Panc1 (cell line): ENCODE results near the gene TMOD2. TPM values are rescaled to one million over a fixed set of nuclear protein-coding genes. Genes with fewer than 3 reads are reported as not detected.

Experiments used
- ATAC-seq: fragments of 200-7000 bp; cut with Tn5 transposase; 2 replicates; pipeline ENCODE4 v1.9.1; 2020; ENCODE audit warnings: mild to moderate bottlenecking, moderate library complexity
- BruUV-seq: library from RNA; stranded (reverse); fragments of 400-500 nt; replicated peaks from 2 replicates; lab custom pipeline; 2021; lab: Mats Ljungman, UMichigan
- CTCF ChIA-PET: fragments of 300-600 bp; sonication (Branson Sonifier 250); formaldehyde crosslinking; loops from one replicate; lab custom pipeline; 2022; ENCODE audit warnings: antibody characterized with exemption; lab: Charles Lee
- POLR2A ChIA-PET: fragments of 300-600 bp; sonication (Branson Sonifier 250); formaldehyde crosslinking; loops from one replicate; lab custom pipeline; 2022; ENCODE audit warnings: antibody characterized with exemption; lab: Charles Lee
- DNase-seq: peaks from one replicate; pipeline ENCODE4 v3.0.0-alpha.2; 2010; ENCODE audit warnings: low read depth, low spot score
- H3K27ac ChIP-seq: 2 replicates; pipeline ENCODE4 v1.5.1; 2011; ENCODE audit warnings: mild to moderate bottlenecking, low read length, inconsistent platforms
- H3K27me3 ChIP-seq: fragments of 200-500 bp; sonication (Bioruptor generic); 2 replicates; pipeline ENCODE4 v1.6.0; 2014; ENCODE audit warnings: low read length, inconsistent platforms; ENCODE audit not compliant: control insufficient read depth, insufficient read depth
- H3K36me3 ChIP-seq: fragments of 200-500 bp; sonication (Bioruptor generic); 2 replicates; pipeline ENCODE4 v1.5.1; 2014; ENCODE audit warnings: inconsistent platforms, mild to moderate bottlenecking, low read length, moderate library complexity; ENCODE audit not compliant: control insufficient read depth, insufficient read depth
- H3K4me1 ChIP-seq: 2 replicates; pipeline ENCODE4 v1.5.1; 2011; ENCODE audit warnings: inconsistent platforms, mild to moderate bottlenecking, low read length, moderate library complexity; ENCODE audit not compliant: control insufficient read depth, insufficient read depth
- H3K4me3 ChIP-seq, 2 experiments: 2 replicates each; pipeline ENCODE4 v1.5.1; 2011 to 2012; ENCODE audit warnings: low read depth in 2 of 2, low read length in 2 of 2, mild to moderate bottlenecking in 2 of 2, inconsistent platforms in 1 of 2, moderate library complexity in 1 of 2
- H3K9me3 ChIP-seq: fragments of 200-500 bp; sonication (Bioruptor generic); 2 replicates; pipeline ENCODE4 v1.5.1; 2014; ENCODE audit warnings: low read depth, mild to moderate bottlenecking, inconsistent platforms, low read length, moderate library complexity; ENCODE audit not compliant: control insufficient read depth, insufficient read depth
- CTCF ChIP-seq: fragments of 450-650 bp; IDR thresholded peaks from 2 replicates; pipeline ENCODE4 v1.5.1; 2017; ENCODE audit warnings: mild to moderate bottlenecking
- POLR2AphosphoS5 ChIP-seq: IDR thresholded peaks from 2 replicates; pipeline ENCODE4 v1.6.1; 2012; ENCODE audit warnings: mild to moderate bottlenecking, low read depth, low read length, moderate library complexity
- SIN3A ChIP-seq: IDR thresholded peaks from 2 replicates; pipeline ENCODE4 v1.6.1; 2012; ENCODE audit warnings: low read depth, mild to moderate bottlenecking, low read length, moderate library complexity, borderline replicate concordance; ENCODE audit not compliant: insufficient read depth
- TCF7L2 ChIP-seq: IDR thresholded peaks from 2 replicates; pipeline ENCODE4 v1.6.1; 2011; ENCODE audit warnings: mild to moderate bottlenecking, low read depth, low read length, inconsistent platforms
- in situ Hi-C: cut with HindIII; loops from 2 replicates; pipeline ENCODE4 v1.10.0; 2016; ENCODE audit warnings: low sequenced_read_pairs, low pct_unique_long_range_greater_than_20kb
- intact Hi-C: fragments of 100-400 bp; cut with micrococcal nuclease; formaldehyde crosslinking; loops from one replicate; pipeline ENCODE4 v1.10.0; 2022; ENCODE audit not compliant: unreplicated experiment
- total RNA-seq: library from RNA; stranded (reverse); gene quantifications from one replicate; pipeline ENCODE4 v1.2.1, GENCODE V29; 2021; ENCODE audit not compliant: unreplicated experiment
- TF ChIP-seq, protein P1 (sequence below), 2 experiments: IDR thresholded peaks; 2 replicates each; pipeline ENCODE4 v1.6.1; 2011 to 2012; ENCODE audit warnings: low read depth in 2 of 2, control low read depth in 1 of 2, low read length in 1 of 2, mild to moderate bottlenecking in 1 of 2, moderate library complexity in 1 of 2; ENCODE audit not compliant: insufficient read depth in 1 of 2

The TMOD2 gene
- total RNA-seq, 1 experiment from 2014 or later: 1.7 TPM

GRCh38 chr15:51793521-51794305 is 42.3 kb downstream of the TMOD2 start:
- 0 out of 2 replicates have a peak, but pooled peaks cover 4% of the 10 kb centered on the region for H3K4me1 ChIP-seq
- CTCF ChIA-PET: interaction anchor here (0.7 kb wide), 1 partner anchor 8 kb away, joined by 3 read pairs; no protein-coding TSS in a partner anchor
- DNase-seq (no peak), ATAC-seq (no peak)
- intact Hi-C loops (no loop called here), in situ Hi-C loops (no loop called here)
- BruUV-seq: no TSS peak
- H3K36me3 ChIP-seq: no peaks in the 10 kb centered on the region
- TF ChIP-seq, protein P1, sequence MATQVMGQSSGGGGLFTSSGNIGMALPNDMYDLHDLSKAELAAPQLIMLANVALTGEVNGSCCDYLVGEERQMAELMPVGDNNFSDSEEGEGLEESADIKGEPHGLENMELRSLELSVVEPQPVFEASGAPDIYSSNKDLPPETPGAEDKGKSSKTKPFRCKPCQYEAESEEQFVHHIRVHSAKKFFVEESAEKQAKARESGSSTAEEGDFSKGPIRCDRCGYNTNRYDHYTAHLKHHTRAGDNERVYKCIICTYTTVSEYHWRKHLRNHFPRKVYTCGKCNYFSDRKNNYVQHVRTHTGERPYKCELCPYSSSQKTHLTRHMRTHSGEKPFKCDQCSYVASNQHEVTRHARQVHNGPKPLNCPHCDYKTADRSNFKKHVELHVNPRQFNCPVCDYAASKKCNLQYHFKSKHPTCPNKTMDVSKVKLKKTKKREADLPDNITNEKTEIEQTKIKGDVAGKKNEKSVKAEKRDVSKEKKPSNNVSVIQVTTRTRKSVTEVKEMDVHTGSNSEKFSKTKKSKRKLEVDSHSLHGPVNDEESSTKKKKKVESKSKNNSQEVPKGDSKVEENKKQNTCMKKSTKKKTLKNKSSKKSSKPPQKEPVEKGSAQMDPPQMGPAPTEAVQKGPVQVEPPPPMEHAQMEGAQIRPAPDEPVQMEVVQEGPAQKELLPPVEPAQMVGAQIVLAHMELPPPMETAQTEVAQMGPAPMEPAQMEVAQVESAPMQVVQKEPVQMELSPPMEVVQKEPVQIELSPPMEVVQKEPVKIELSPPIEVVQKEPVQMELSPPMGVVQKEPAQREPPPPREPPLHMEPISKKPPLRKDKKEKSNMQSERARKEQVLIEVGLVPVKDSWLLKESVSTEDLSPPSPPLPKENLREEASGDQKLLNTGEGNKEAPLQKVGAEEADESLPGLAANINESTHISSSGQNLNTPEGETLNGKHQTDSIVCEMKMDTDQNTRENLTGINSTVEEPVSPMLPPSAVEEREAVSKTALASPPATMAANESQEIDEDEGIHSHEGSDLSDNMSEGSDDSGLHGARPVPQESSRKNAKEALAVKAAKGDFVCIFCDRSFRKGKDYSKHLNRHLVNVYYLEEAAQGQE (IDR thresholded peaks at IDR 0.05; ENCODE audit: insufficient read depth in 1 of 2, low read depth in 2 of 2, low read length in 1 of 2): no peak
- TF ChIP-seq SIN3A (no peak), CTCF (no peak), TCF7L2 (no peak), POLR2AphosphoS5 (no peak)
- POLR2A ChIA-PET: no interaction called here
- no peaks in the 10 kb centered on the region; the same call in 1 of the 2 replicates for H3K27me3 ChIP-seq
- H3K27ac ChIP-seq: no peak overlapping the region
- H3K9me3 ChIP-seq: no peaks in the 10 kb centered on the region
- H3K4me3 ChIP-seq: no peak overlapping the region

- Histone ChIP-seq H3K36me3 (no peaks in the 10 kb centered on the region), H3K4me3 (no peak overlapping the region), H3K27me3 (no peaks in the 10 kb centered on the region; the same call in 1 of the 2 replicates), H3K9me3 (no peaks in the 10 kb centered on the region), H3K27ac (no peak overlapping the region), H3K4me1 (0 out of 2 replicates have a peak, but pooled peaks cover 4% of the 10 kb centered on the region)
- CTCF ChIA-PET: no interaction called here
- no TSS peak for BruUV-seq
- POLR2A ChIA-PET: no interaction called here
- TF ChIP-seq POLR2AphosphoS5: no peak
- in situ Hi-C loops (no loop called here), intact Hi-C loops (no loop called here)
- ATAC-seq (no peak), DNase-seq (no peak)
Observed at GRCh38 chr15:51796847-51797401, 45.5 kb downstream of the TMOD2 start.

GRCh38 chr15:51798281-51798680 is 46.9 kb downstream of the TMOD2 start:
- H3K4me1 ChIP-seq: 0 out of 2 replicates have a peak, but pooled peaks cover 4% of the 10 kb centered on the region
- H3K9me3 ChIP-seq: no peaks in the 10 kb centered on the region
- TF ChIP-seq CTCF: no peak
- TF ChIP-seq SIN3A: no peak
- TF ChIP-seq TCF7L2: no peak
- TF ChIP-seq, protein P1 (IDR thresholded peaks at IDR 0.05; ENCODE audit: insufficient read depth in 1 of 2, low read depth in 2 of 2, low read length in 1 of 2): no peak
- no peak for TF ChIP-seq POLR2AphosphoS5
- no peaks in the 10 kb centered on the region for H3K36me3 ChIP-seq
- DNase-seq: no peak
- peak; percentile 24; the same call in 1 of the 2 replicates for ATAC-seq
- no peak overlapping the region for H3K27ac ChIP-seq
- H3K27me3 ChIP-seq: no peaks in the 10 kb centered on the region; the same call in 1 of the 2 replicates
- BruUV-seq: no TSS peak
- ChIA-PET POLR2A (no interaction called here), CTCF (no interaction called here)
- intact Hi-C loops (no loop called here), in situ Hi-C loops (no loop called here)
- no peak overlapping the region for H3K4me3 ChIP-seq
